HepG2 (cell line): Measurements from ENCODE around the gene DNPH1. TPM values are rescaled to one million over a fixed set of nuclear protein-coding genes. Genes with fewer than 3 reads are reported as not detected.

Source experiments
- CEBPZ ChIP-seq: IDR thresholded peaks from 2 replicates; pipeline ENCODE4 v1.6.1; 2012; ENCODE audit warnings: low read length, improper control_type of control experiment
- CENPBD1 ChIP-seq: sonication (generic); formaldehyde crosslinking; IDR thresholded peaks from 2 replicates; pipeline ENCODE4 v1.8.0; 2022; ENCODE audit warnings: missing genetic modification reagents, low read depth, mild to moderate bottlenecking, borderline replicate concordance
- HOXD1 ChIP-seq: sonication (generic); formaldehyde crosslinking; IDR thresholded peaks from 2 replicates; pipeline ENCODE4 v1.5.0; 2020; ENCODE audit warnings: missing genetic modification reagents
- MAX ChIP-seq: IDR thresholded peaks from 2 replicates; pipeline ENCODE4 v1.6.1; 2012; ENCODE audit warnings: inconsistent platforms
- NR0B2 ChIP-seq: sonication (generic); formaldehyde crosslinking; IDR thresholded peaks from 2 replicates; pipeline ENCODE4 v1.4.0; 2020; ENCODE audit warnings: mild to moderate bottlenecking, missing genetic modification reagents
- PBX3 ChIP-seq: sonication (generic); formaldehyde crosslinking; IDR thresholded peaks from 2 replicates; pipeline ENCODE4 v1.8.1; 2023; ENCODE audit warnings: missing genetic modification reagents, inconsistent platforms, borderline replicate concordance
- POLR2A ChIP-seq, 2 experiments: IDR thresholded peaks; 2 replicates each; pipeline ENCODE4 v1.6.1; 2011; ENCODE audit warnings: low read depth in 2 of 2, low read length in 2 of 2, mild to moderate bottlenecking in 1 of 2, moderate library complexity in 1 of 2; ENCODE audit not compliant: insufficient read depth in 1 of 2
- RNF2 ChIP-seq: fragments of 450-650 bp; conservative IDR thresholded peaks from 2 replicates; pipeline ENCODE4 v1.6.1; 2016; ENCODE audit warnings: low read depth
- TEAD2 ChIP-seq: sonication (generic); formaldehyde crosslinking; IDR thresholded peaks from 2 replicates; pipeline ENCODE4 v1.9.0; 2021; ENCODE audit warnings: missing genetic modification reagents
- TIGD3 ChIP-seq: sonication (generic); formaldehyde crosslinking; IDR thresholded peaks from 2 replicates; pipeline ENCODE4 v1.5.1; 2020; ENCODE audit warnings: mild to moderate bottlenecking, missing genetic modification reagents, borderline replicate concordance
- TOPORS ChIP-seq: sonication (generic); formaldehyde crosslinking; IDR thresholded peaks from 2 replicates; pipeline ENCODE4 v1.8.0; 2023; ENCODE audit warnings: mild to moderate bottlenecking, missing genetic modification reagents
- ZMYM3 ChIP-seq: sonication (generic); formaldehyde crosslinking; IDR thresholded peaks from 2 replicates; pipeline ENCODE4 v1.5.1; 2020; ENCODE audit warnings: mild to moderate bottlenecking, missing genetic modification reagents
- ZNF234 ChIP-seq: sonication (generic); formaldehyde crosslinking; conservative IDR thresholded peaks from 2 replicates; pipeline ENCODE4 v1.5.1; 2020; ENCODE audit warnings: mild to moderate bottlenecking, missing genetic modification reagents
- ZNF253 ChIP-seq: sonication (generic); formaldehyde crosslinking; IDR thresholded peaks from 2 replicates; pipeline ENCODE4 v1.8.0; 2022; ENCODE audit warnings: mild to moderate bottlenecking, missing genetic modification reagents, borderline replicate concordance
- ZNF30 ChIP-seq: sonication (generic); formaldehyde crosslinking; IDR thresholded peaks from 2 replicates; pipeline ENCODE4 v1.5.0; 2020; ENCODE audit warnings: mild to moderate bottlenecking, missing genetic modification reagents
- ZNF710 ChIP-seq: sonication (generic); formaldehyde crosslinking; IDR thresholded peaks from 2 replicates; pipeline ENCODE4 v1.5.0; 2020; ENCODE audit warnings: mild to moderate bottlenecking, missing genetic modification reagents, borderline replicate concordance
- ZNF737 ChIP-seq: sonication (generic); formaldehyde crosslinking; IDR thresholded peaks from 2 replicates; pipeline ENCODE4 v1.5.0; 2020; ENCODE audit warnings: missing genetic modification reagents, mild to moderate bottlenecking, borderline replicate concordance
- ZNF883 ChIP-seq: sonication (generic); formaldehyde crosslinking; IDR thresholded peaks from 2 replicates; pipeline ENCODE4 v1.5.1; 2020; ENCODE audit warnings: mild to moderate bottlenecking, missing genetic modification reagents; ENCODE audit errors: not compliant biosample characterization
- polyA plus RNA-seq, 8 experiments: library from polyadenylated mRNA; depleted of rRNA in 3 of 8; stranded (reverse) in 7 of 8; unstranded in 1 of 8; fragments of >200 nt; fragmentation: Illumina TruSeq in 4 of 8; extraction: Trizol in 4 of 8; gene quantifications; 2 replicates each; pipeline versions ENCODE4 v1.2.1 to v1.2.3, GENCODE V29; 2011 to 2016; ENCODE audit warnings: low read depth in 4 of 8, missing spikeins in 1 of 8, mixed read lengths in 1 of 8; ENCODE audit not compliant: insufficient read depth in 1 of 8
- total RNA-seq, 5 experiments: library from RNA; depleted of rRNA; stranded (reverse); fragments of >200 nt; fragmentation: Illumina TruSeq; extraction: Trizol; gene quantifications; 2 replicates each; pipeline ENCODE4 v1.2.3, GENCODE V29; 2016; ENCODE audit warnings: low read depth in 1 of 5

Gene DNPH1
- total and polyA plus RNA-seq, 2 of the 13 experiments (the other 11 are each of a cell fraction or from before 2014, with no cell fraction given): 56.5 to 75.1 TPM

- TF ChIP-seq PBX3 (CRISPR knock-in tag) (peak; percentile 72; the same call in 1 of the 2 replicates), TIGD3 (CRISPR knock-in tag) (peak; percentile 96), ZNF253 (CRISPR knock-in tag) (peak; percentile 98; the same call in 1 of the 2 replicates), ZNF710 (CRISPR knock-in tag) (peak; percentile 99), CENPBD1 (CRISPR knock-in tag) (peak; percentile 98; the same call in 1 of the 2 replicates), ZMYM3 (CRISPR knock-in tag) (peak; percentile 99), ZNF234 (CRISPR knock-in tag) (peak; percentile 67; the same call in 1 of the 2 replicates), ZNF737 (CRISPR knock-in tag) (no peak), TEAD2 (CRISPR knock-in tag) (0 out of 2 replicates have a peak, but pooled peaks have one; percentile 17), NR0B2 (CRISPR knock-in tag) (peak; percentile 98), ZNF883 (CRISPR knock-in tag) (peak; percentile 90), CEBPZ (no peak), HOXD1 (CRISPR knock-in tag) (peak; percentile 99), ZNF30 (CRISPR knock-in tag) (no peak), RNF2 (peak; percentile 78), MAX (no peak), TOPORS (no peak; the same call in 1 of the 2 replicates), POLR2A (IDR thresholded peaks at IDR 0.05; ENCODE audit: insufficient read depth in 1 of 2, low read depth in 2 of 2, low read length in 2 of 2) (no peak; a peak in 1 of 4 replicates)
These were observed 38.5 kb upstream of the DNPH1 start (continued) for GRCh38 chr6:43267619-43268354.
